Activated naive CD8-positive, alpha-beta T cell (primary cell): ENCODE results near the gene CHST15.
"Not testable (repeated sequence)": the region's sequence is repeated elsewhere in the genome, so short reads cannot be mapped to it uniquely, and the experiment has no call there.

ENCODE experiments used
- H3K27ac Mint-ChIP-seq: one replicate; pipeline ENCODE4 v1.8.0; 2021; ENCODE audit warnings: mixed read lengths
- H3K27me3 Mint-ChIP-seq: one replicate; pipeline ENCODE4 v1.8.0; 2021; ENCODE audit warnings: mixed read lengths
- H3K36me3 Mint-ChIP-seq: one replicate; pipeline ENCODE4 v1.8.0; 2021; ENCODE audit warnings: mixed read lengths
- H3K4me1 Mint-ChIP-seq: one replicate; pipeline ENCODE4 v1.8.0; 2021; ENCODE audit warnings: low read depth, mixed read lengths
- H3K4me3 Mint-ChIP-seq: one replicate; pipeline ENCODE4 v1.8.0; 2021; ENCODE audit warnings: mild to moderate bottlenecking, mixed read lengths
- H3K9me3 Mint-ChIP-seq: one replicate; pipeline ENCODE4 v1.8.0; 2021; ENCODE audit warnings: low read depth, mixed read lengths

The CHST15 gene

DNA sequence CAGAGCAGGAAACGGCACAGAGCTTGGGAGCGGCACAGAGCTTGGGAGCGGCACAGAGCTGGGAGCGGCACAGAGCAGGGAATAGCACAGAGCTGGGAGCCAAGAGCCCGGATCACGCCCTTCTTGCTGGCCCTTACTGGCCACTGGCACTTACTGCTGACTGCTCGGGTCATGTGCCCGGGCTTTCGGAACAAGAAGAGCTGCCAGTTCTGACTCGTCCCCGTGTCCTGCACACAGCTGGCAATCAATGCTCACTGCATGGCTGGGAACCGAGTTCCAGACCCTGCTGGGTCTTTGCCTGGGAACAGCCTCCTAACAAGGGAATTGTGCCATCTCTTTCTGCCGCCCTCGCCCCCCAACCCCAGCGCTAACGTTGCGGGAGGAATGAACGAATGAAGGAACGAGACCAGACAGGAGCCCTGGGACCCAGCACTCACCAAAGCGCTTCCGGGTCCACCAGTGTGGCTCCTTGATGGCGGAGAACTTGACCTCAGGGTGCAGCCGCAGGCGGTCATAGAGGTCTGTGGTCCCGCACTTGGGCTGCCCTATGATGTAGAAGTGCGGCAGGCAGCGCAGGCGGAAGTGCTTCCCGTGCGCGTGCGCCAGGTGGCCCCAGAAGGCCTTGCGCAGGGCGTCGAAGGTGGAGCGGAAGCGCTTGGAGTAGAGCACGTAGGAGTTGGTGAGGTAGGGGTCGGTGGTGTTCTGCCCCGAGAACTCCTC lies 49.1 kb downstream of the CHST15 start:
- no peak overlapping the region for H3K4me3 Mint-ChIP-seq
- no peaks in the 10 kb centered on the region for H3K36me3 Mint-ChIP-seq
- peaks cover 4% of the 10 kb centered on the region for H3K27me3 Mint-ChIP-seq
- H3K4me1 Mint-ChIP-seq, result no peaks in the 10 kb centered on the region
- peaks cover 10% of the 10 kb centered on the region for H3K9me3 Mint-ChIP-seq
- H3K27ac Mint-ChIP-seq, result no peak overlapping the region

DNA sequence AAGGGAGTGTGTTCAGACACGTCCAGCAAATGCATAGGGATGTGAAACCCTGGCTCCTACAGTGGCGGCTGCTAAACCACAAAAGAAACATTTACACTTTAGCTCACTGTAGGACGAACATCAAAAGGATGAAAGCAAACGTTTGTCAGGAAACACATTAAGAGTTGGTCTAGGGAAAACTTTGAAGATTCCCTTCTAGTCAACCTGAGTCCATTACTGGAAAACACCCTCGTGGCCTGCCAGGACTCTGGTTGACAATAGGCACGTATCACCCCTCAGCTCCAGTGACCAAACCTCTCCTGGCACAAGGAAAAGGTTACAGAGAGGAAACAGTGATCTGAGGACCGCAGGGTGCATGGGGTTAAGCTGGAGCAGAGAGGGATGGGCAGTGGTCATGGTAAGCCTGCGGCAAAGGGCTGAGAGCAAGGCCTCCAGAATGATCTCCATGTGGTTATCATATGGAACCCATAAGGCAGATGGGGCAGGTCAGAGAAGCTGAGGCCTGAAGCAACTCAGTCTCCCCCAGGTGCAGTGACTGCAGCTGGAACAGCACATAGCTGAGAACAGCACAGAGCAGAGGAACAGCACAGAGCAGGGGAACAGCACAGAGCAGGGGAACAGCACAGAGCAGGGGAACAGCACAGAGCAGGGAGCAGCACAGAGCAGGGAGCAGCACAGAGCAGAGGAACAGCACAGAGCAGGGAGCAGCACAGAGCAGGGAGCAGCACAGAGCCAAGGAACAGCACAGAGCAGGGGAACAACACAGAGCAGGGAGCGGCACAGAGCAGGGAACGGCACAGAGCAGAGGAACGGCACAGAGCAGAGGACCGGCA lies 49.9 kb downstream of the CHST15 start:
- H3K36me3 Mint-ChIP-seq, result no peaks in the 10 kb centered on the region
- H3K4me3 Mint-ChIP-seq, result no peak overlapping the region
- H3K27ac Mint-ChIP-seq, result no peak overlapping the region
- H3K4me1 Mint-ChIP-seq, result no peaks in the 10 kb centered on the region
- peaks cover 4% of the 10 kb centered on the region for H3K27me3 Mint-ChIP-seq
- peaks cover 10% of the 10 kb centered on the region for H3K9me3 Mint-ChIP-seq

DNA sequence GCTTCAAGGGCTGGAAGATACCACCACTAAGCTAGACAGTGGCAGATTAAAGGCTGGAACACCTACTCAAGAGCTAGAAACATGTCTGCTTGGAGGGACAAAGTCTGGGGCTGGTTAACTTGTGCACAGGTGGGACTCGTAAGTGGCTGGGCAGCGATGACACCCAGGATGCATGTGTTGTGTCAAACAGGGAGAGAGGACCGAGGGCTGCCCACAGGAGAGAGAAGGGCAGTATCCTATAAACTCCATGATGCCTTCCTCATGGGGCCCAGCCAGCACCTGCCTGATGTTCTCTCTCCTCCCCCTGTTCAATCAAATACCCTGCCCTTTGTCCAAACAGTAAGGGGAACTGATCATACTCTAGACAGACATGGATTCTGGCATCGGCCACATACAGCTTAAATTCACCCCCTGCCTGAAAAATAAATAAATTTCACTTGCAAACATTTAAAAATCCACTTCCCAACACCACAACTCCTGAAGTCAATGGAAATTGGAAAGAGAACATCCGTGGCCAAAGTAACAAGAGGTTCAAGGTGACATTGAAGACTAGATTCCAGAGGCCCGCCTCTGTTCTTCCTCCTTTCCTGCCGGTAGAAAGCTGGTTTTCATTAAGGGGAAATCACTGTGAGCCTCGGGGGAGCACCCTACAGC lies 50.6 kb downstream of the CHST15 start:
- Mint-ChIP-seq H3K27ac (no peak overlapping the region), H3K4me3 (no peak overlapping the region), H3K27me3 (peaks cover 4% of the 10 kb centered on the region), H3K4me1 (no peaks in the 10 kb centered on the region), H3K36me3 (no peaks in the 10 kb centered on the region), H3K9me3 (peaks cover 10% of the 10 kb centered on the region)

DNA sequence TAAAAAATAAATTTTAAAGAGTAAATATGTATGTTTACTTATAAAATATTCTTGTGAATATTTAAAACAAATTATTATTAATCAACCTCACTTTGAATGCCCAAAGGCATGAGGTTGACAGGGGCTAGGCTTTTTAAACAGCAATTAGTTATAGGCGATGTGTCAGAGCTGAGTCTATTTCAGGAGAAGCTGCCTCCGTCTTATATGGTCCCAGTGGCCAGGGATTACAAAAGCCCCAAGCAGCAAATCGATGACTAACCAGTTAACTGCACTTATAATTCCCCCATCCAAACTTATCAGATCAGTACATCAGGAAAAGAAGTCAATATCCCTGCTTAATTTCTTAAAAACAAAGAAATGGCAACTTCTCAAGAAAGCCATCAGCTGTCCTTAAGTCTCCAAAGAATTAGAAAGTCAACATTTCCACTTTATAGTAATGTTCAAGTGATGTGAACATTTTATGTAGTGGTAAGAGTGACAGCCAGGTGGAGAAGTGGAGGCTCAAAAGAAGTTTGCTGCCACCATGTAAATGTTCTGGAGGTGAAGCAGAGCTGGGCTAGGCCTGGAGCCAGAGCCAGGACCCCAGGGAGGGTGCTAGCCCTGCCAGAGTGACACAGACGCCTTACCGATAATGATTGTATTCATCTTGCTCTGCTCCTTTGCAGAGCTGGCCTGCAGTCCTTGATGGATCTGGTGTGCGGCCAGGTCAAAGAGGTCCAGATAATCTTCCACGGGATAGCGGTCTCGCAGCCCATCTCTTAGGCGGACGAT lies 51.5 kb downstream of the CHST15 start:
- Mint-ChIP-seq H3K27ac (no peak overlapping the region), H3K4me3 (no peak overlapping the region), H3K27me3 (peaks cover 4% of the 10 kb centered on the region), H3K36me3 (no peaks in the 10 kb centered on the region), H3K4me1 (no peaks in the 10 kb centered on the region), H3K9me3 (peaks cover 10% of the 10 kb centered on the region)

DNA sequence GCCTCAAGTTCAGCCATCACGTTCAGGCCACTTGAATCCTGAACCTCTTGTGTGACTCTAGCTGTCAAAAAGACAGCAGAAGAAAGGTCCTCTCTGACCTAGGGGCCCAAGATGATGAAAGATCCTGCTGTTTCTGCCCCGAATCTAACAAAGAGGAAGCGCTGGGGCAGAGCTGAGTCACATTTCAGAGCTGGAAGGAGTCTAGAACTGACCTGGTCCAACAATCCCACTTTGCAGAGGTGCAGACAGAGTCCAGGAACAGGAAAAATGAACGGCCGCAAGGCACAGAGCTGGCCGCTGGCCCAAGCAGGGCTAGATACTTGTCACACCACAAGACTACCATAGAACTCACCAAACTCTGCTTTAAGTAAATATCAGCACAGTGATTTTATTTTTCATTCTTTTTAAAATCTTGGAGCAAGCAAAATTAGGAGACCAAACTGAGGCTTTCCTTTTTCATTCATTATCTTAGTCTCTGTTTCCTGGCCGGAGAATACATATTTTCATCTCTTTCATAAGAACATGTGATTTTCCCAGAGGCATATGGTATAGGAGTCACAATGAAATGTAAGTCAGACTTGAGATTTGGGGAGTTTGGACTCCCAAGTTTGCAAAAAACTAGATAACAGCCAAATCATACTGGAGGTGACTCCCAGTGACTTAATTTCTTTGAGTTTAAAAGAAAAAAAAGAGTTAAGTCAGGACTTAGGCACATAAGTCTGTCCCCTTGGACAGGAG lies 52.8 kb downstream of the CHST15 start:
- no peak overlapping the region for H3K27ac Mint-ChIP-seq
- H3K27me3 Mint-ChIP-seq, result peaks cover 6% of the 10 kb centered on the region
- no peak overlapping the region for H3K4me3 Mint-ChIP-seq
- no peaks in the 10 kb centered on the region for H3K36me3 Mint-ChIP-seq
- peaks cover 3% of the 10 kb centered on the region for H3K9me3 Mint-ChIP-seq
- peaks cover 4% of the 10 kb centered on the region for H3K4me1 Mint-ChIP-seq

DNA sequence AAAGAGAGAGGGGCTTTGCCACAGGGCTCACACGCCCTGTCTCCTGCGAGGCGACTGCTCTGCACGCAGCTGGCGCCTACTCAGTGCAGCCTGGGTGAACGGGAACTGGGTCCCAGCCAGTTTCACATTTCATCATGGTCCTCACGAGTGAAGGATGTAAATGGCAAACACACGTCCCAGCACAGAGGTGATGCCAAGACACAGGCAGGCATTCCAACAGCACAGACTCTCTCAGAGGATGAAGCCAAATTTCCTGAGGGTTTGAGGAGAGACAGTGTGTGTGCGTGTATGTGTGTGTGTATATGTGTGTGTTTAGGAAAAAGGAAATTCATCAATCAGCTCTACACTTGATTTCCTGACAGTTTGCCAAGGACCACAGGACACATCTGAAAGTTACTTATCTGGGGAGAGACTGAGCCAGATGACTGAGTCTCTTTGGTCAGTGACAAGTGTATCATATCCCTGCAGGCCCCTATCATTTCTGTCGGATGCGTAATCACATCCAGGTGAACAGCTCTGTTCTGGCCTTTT lies 53.9 kb downstream of the CHST15 start:
- peaks cover 8% of the 10 kb centered on the region for H3K27me3 Mint-ChIP-seq
- H3K9me3 Mint-ChIP-seq, result peaks cover under 1% of the 10 kb centered on the region
- H3K4me3 Mint-ChIP-seq, result no peak overlapping the region
- no peaks in the 10 kb centered on the region for H3K36me3 Mint-ChIP-seq
- H3K27ac Mint-ChIP-seq, result no peak overlapping the region
- H3K4me1 Mint-ChIP-seq, result peaks cover 5% of the 10 kb centered on the region

DNA sequence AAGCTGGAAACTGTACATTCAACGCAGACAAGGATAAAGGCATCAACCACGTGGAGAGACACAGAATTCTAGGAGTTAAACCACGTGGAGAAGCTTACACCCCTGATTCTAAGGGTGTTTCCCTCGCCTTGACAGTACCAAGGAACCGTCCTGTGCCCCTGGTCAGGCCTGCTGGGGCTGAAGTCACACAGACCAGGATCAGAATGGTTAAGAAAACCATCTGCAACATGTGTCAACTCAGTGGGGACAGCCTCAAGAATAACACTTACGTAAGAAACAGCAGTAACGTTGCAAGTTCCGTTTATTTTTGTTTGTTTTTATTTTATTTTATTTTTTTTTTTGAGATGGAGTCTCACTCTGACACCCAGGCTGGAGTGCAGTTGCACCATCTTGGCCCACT lies 55.6 kb downstream of the CHST15 start:
- Mint-ChIP-seq H3K4me3 (no peak overlapping the region), H3K4me1 (peaks cover 5% of the 10 kb centered on the region)

DNA sequence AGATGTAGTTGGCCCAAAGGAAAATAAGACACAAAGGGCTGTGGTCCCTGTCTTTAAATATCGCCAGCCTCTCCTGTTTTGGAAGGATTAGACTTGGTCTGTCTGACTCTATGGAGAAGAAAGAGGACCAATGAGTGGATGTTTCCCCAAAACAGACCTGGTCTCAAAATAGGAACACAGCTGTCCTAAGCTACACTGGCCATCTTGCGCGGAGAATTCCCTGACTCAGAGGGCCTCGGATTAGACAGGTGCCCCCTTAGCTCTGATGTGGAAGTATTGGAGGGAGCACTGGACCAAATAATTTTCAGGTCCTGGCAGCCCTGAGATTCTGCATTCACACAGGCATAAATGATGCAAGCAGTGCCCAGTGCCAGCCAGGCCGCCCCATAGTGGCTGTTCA lies 56.1 kb downstream of the CHST15 start:
- Mint-ChIP-seq H3K27me3 (peaks cover 7% of the 10 kb centered on the region), H3K36me3 (no peaks in the 10 kb centered on the region), H3K4me1 (peaks cover 5% of the 10 kb centered on the region), H3K4me3 (no peak overlapping the region), H3K27ac (no peak overlapping the region), H3K9me3 (no peaks in the 10 kb centered on the region)

More for the DNA sequence above, 55.6 kb downstream of the CHST15 start:
- no peaks in the 10 kb centered on the region for H3K9me3 Mint-ChIP-seq
- peaks cover 8% of the 10 kb centered on the region for H3K27me3 Mint-ChIP-seq
- no peak overlapping the region for H3K27ac Mint-ChIP-seq
- H3K36me3 Mint-ChIP-seq, result no peaks in the 10 kb centered on the region

DNA sequence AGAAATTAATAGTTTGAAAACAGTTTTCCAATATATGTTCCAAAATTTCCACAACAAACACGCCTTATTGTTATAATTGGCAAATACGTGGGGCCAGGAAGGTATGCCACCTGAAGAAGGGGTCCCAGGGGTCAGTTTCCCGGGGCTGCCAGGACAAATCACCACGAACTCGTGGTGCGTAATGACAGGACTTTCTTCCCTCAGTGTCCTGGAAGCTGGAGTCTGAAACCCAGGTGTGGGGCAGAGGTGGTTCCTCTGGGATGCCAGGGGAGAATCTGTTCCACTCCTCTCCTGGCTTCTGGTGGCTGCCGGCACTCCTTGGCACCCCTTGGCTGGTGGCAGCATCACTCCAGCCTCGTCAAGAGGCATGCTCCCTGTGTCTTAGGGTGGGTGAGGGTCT lies 56.7 kb downstream of the CHST15 start:
- H3K27me3 Mint-ChIP-seq, result peaks cover 4% of the 10 kb centered on the region
- H3K4me3 Mint-ChIP-seq, result no peak overlapping the region
- no peak overlapping the region for H3K27ac Mint-ChIP-seq
- H3K4me1 Mint-ChIP-seq, result peaks cover 5% of the 10 kb centered on the region
- no peaks in the 10 kb centered on the region for H3K36me3 Mint-ChIP-seq
- no peaks in the 10 kb centered on the region for H3K9me3 Mint-ChIP-seq

DNA sequence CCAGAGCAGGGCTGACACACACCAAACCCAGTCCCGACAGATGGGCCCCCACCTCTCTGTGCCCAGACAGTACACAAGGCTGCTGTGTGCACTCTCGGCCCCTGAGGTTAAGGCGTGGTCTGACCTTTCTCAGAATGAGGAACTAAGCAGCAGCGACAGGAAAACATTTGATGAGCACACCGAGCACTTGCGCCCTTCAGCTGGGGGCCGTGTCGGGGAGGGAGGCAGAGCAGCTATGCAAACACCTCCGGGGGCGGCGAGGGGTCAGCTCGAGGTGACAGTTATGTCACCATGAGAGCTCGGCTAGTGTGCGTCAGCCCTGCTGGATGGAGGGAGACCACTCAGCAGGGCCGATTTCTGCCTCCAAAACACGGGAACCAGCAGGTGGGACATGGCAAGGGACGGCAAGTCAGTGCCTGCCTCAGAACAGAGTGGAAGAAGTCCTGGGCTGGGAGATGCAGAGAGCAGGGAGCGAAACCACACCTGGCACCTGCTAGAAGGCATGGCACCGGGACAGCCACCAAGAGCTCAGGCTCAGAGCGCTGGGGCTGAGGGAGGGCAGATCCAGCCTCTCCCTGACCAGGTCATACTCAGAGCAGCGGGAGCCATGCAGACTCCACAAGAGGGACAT lies 57.4 kb downstream of the CHST15 start:
- Mint-ChIP-seq H3K27ac (no peak overlapping the region), H3K36me3 (no peaks in the 10 kb centered on the region), H3K9me3 (no peaks in the 10 kb centered on the region), H3K27me3 (peaks cover 4% of the 10 kb centered on the region), H3K4me1 (peaks cover 5% of the 10 kb centered on the region), H3K4me3 (no peak overlapping the region)

DNA sequence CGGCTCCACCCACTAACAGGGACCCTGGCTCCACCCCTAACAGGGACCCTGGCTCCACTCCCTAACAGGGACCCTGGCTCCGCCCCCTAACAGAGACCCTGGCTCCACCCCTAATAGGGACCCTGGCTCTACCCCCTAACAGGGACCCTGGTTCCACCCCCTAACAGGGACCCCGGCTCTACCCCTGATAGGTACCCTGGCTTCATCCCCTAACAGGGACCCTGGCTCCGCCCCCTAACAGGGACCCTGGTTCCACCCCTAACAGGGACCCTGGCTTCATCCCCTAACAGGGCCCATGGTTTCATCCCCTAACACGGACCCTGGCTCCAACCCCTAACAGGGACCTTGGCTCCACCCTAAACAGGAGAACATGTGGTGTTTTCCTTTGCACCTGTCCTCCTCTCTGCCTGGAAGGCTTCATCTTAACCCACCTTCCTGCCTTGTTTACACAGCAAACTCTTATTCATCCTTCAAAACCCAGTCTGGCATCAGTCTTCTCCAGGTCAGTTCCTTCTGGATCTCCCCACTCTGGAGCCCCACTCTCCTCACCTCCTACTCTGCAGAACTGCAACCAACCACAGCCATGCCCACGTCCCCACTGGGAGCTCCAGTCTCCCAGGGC lies 58.0 kb downstream of the CHST15 start:
- H3K27ac Mint-ChIP-seq, result no peak overlapping the region
- peaks cover 4% of the 10 kb centered on the region for H3K27me3 Mint-ChIP-seq
- peaks cover 5% of the 10 kb centered on the region for H3K4me1 Mint-ChIP-seq
- no peaks in the 10 kb centered on the region for H3K36me3 Mint-ChIP-seq
- H3K4me3 Mint-ChIP-seq, result no peak overlapping the region
- H3K9me3 Mint-ChIP-seq, result no peaks in the 10 kb centered on the region

DNA sequence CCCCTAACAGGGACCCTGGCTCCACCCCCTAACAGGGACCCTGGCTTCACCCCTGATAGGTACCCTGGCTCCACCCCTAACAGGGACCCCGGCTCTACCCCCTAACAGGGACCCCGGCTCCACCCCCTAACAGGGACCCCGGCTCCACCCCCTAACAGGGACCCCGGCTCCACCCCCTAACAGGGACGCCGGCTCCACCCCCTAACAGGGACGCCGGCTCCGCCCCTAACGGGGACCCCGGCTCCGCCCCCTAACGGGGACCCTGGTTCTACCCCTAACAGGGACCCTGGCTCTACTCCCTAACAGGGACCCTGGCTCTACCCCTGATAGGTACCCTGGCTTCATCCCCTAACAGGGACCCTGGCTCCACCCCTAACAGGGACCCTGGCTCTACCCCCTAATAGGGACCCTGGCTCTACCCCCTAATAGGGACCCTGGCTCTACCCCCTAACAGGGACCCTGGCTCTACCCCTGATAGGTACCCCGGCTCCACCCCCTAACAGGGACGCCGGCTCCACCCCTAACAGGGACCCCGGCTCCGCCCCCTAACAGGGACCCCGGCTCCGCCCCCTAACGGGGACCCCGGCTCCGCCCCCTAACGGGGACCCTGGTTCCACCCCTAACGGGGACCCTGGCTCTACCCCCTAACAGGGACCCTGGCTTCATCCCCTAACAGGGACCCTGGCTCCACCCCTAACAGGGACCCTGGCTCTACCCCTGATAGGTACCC lies 58.7 kb downstream of the CHST15 start:
- not testable (repeated sequence) for H3K4me1 Mint-ChIP-seq, H3K27me3 Mint-ChIP-seq, H3K36me3 Mint-ChIP-seq, H3K9me3 Mint-ChIP-seq, H3K4me3 Mint-ChIP-seq, H3K27ac Mint-ChIP-seq

DNA sequence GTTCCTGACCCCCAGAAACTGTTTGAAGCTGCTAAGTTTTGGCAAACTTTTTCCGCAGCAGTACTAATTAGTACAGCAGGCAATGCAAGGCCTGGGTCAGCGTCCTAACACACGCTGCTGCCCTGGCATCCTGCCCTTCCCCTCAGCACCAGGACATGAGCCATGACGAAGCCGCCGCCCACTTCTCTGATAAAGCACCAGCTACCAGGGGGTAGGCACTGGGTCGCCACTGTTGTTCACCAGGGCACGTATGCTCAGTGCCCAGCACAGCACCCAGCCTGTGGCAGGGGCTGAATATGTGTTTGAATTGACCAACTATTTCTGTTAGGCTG lies 59.5 kb downstream of the CHST15 start:
- peaks cover 4% of the 10 kb centered on the region for H3K27me3 Mint-ChIP-seq
- H3K27ac Mint-ChIP-seq, result no peak overlapping the region
- H3K9me3 Mint-ChIP-seq, result no peaks in the 10 kb centered on the region
- peaks cover 5% of the 10 kb centered on the region for H3K4me1 Mint-ChIP-seq
- no peaks in the 10 kb centered on the region for H3K36me3 Mint-ChIP-seq
- H3K4me3 Mint-ChIP-seq, result no peak overlapping the region
